LoVo (cell line): ENCODE data around the gene FRMD1.

ENCODE experiments used
- DNase-seq: peaks from one replicate; pipeline ENCODE4 v3.0.0-alpha.2; 2016; ENCODE audit warnings: low spot score

FRMD1 gene

DNA sequence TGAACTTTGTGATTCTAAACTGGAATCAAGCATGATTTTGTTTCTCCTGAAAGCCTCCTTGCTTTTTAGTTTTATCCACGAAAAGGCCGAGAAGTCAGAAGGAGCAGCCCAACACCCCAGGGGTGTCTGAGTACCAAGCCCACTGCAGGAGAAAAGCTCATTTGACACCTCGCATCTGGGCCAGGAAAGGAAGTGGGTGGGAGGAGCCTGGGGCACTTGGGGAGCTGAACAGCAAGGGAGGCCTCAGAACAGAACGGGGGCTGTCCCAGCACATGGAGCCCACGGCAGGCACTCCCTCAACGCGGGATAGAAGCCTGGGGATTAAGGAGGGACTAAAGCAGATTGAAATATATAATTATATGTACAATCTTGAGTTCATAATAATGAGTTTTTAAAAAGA, 75.0 kb downstream of the FRMD1 start:
- no peak for DNase-seq
